Islet precursor cell (in vitro differentiated cells): ENCODE data around the gene OR52R1.
"Not testable (repeated sequence)": the region's sequence is repeated elsewhere in the genome, so short reads cannot be mapped to it uniquely, and the experiment has no call there.

Experiments used
- DNase-seq: peaks from one replicate; pipeline ENCODE4 v3.0.0-alpha.2; 2018

The OR52R1 gene

GRCh38 chr11:4804280-4804679 is at the start of gene OR52R1:
OR52R1 (minus strand) TSS chr11:4804380; CDS start chr11:4804380, 0 bp downstream.
- DNase-seq: no peak

GRCh38 chr11:4851033-4851432 is 46.9 kb upstream of the OR52R1 start:
- DNase-seq: no peak

GRCh38 chr11:4848908-4849532 is 44.8 kb upstream of the OR52R1 start, which contains the start of gene OR51S1:
OR51S1 (minus strand) TSS chr11:4849208; CDS start chr11:4849208, 0 bp downstream.
- no peak for DNase-seq

GRCh38 chr11:4839851-4840549 is 35.8 kb upstream of the OR52R1 start:
- no peak for DNase-seq

- no peak for DNase-seq
These were observed 26.7 kb upstream of the OR52R1 start for GRCh38 chr11:4830909-4831308.

GRCh38 chr11:4830346-4830745 is 26.2 kb upstream of the OR52R1 start:
- no peak for DNase-seq

GRCh38 chr11:4826425-4826824 is 22.2 kb upstream of the OR52R1 start:
- no peak for DNase-seq

GRCh38 chr11:4825132-4825531 is 21.0 kb upstream of the OR52R1 start:
- no peak for DNase-seq

- no peak for DNase-seq
These were observed 16.8 kb upstream of the OR52R1 start, which contains the start of gene OR51F2 for GRCh38 chr11:4821021-4821420. OR51F2 (plus strand) TSS chr11:4821321; CDS start chr11:4821422, 101 bp downstream.

GRCh38 chr11:4809246-4809645 is 5.1 kb upstream of the OR52R1 start:
- no peak for DNase-seq

GRCh38 chr11:4808476-4808875 is 4.3 kb upstream of the OR52R1 start:
- no peak for DNase-seq

- not testable (repeated sequence) for DNase-seq
These were observed 2.9 kb downstream of the OR52R1 start for GRCh38 chr11:4801316-4801715.

- DNase-seq: no peak
These were observed 5.6 kb downstream of the OR52R1 start for GRCh38 chr11:4798427-4799183.

GRCh38 chr11:4797206-4797605 is 7.0 kb downstream of the OR52R1 start:
- DNase-seq: no peak

GRCh38 chr11:4782454-4782853 is 21.7 kb downstream of the OR52R1 start:
- no peak for DNase-seq

GRCh38 chr11:4769838-4770237 is 34.3 kb downstream of the OR52R1 start, which contains the start of gene OR51F1:
OR51F1 (minus strand) TSS chr11:4769938; CDS start chr11:4769938, 0 bp downstream.
- no peak for DNase-seq

GRCh38 chr11:4768094-4768493 is 36.1 kb downstream of the OR52R1 start:
- no peak for DNase-seq

GRCh38 chr11:4766420-4767043 is 37.6 kb downstream of the OR52R1 start:
- no peak for DNase-seq

- DNase-seq: no peak
These were observed 41.1 kb downstream of the OR52R1 start for GRCh38 chr11:4763096-4763495.
